Small intestine (tissue), 7 donors: ENCODE measurements around the gene NUP214. TPM values are rescaled to one million over a fixed set of nuclear protein-coding genes. Genes with fewer than 3 reads are reported as not detected.

ENCODE experiments used
- DNase-seq, 2 donors: peaks; one replicate each; pipeline versions ENCODE4 v3.0.0 to v3.0.0-alpha.2; 2013
- FAIRE-seq: peaks from 2 replicates; lab custom pipeline; 2012; peaks lifted over from hg19 to GRCh38; lab: Jason Lieb, UNC
- H3K27ac ChIP-seq, 3 donors: one replicate each; pipeline ENCODE4 v1.5.1; 2013; ENCODE audit warnings: low read length in 2 of 3, mild to moderate bottlenecking in 2 of 3, control low read depth in 1 of 3, inconsistent platforms in 1 of 3, low read depth in 1 of 3, moderate library complexity in 1 of 3
- H3K27me3 ChIP-seq, 3 donors: one replicate each; pipeline ENCODE4 v1.6.1; 2013; ENCODE audit warnings: low read length in 3 of 3, inconsistent platforms in 1 of 3; ENCODE audit not compliant: control insufficient read depth in 3 of 3, insufficient read depth in 3 of 3
- H3K36me3 ChIP-seq, 3 donors: one replicate each; pipeline ENCODE4 v1.6.1; 2013; ENCODE audit warnings: low read length in 3 of 3, inconsistent platforms in 1 of 3, low read depth in 1 of 3, mild to moderate bottlenecking in 1 of 3, moderate library complexity in 1 of 3; ENCODE audit not compliant: control insufficient read depth in 3 of 3, insufficient read depth in 2 of 3
- H3K4me1 ChIP-seq, 3 donors: one replicate each; pipeline ENCODE4 v1.6.1; 2013; ENCODE audit warnings: low read length in 2 of 3, inconsistent platforms in 1 of 3, low read depth in 1 of 3, mild to moderate bottlenecking in 1 of 3, moderate library complexity in 1 of 3; ENCODE audit not compliant: control insufficient read depth in 3 of 3, insufficient read depth in 2 of 3
- H3K4me3 ChIP-seq, 3 donors: one replicate each; pipeline ENCODE4 v1.5.1; 2013; ENCODE audit warnings: low read length in 3 of 3, control low read depth in 1 of 3, inconsistent platforms in 1 of 3, low read depth in 1 of 3, mild to moderate bottlenecking in 1 of 3, moderate library complexity in 1 of 3
- H3K9me3 ChIP-seq, 2 donors: one replicate each; pipeline ENCODE4 v1.6.1; 2013; ENCODE audit warnings: low read depth in 1 of 2, low read length in 1 of 2; ENCODE audit not compliant: control insufficient read depth in 2 of 2, insufficient read depth in 1 of 2
- WGBS, 3 donors: extraction: QIAGEN DNeasy Blood & Tissue Kit; methylation state at CpG; one replicate each; pipeline ENCODE4 v1.1.7; 2013; 5-methylcytosine and 5-hydroxymethylcytosine counted together
- polyA plus RNA-seq, 4 donors: library from polyadenylated mRNA; stranded (reverse) in 3 of 4; unstranded in 1 of 4; fragments of 200-250 nt in 3 of 4; fragments of 120-200 nt in 1 of 4; gene quantifications; one replicate each; pipeline versions ENCODE4 v1.2.1 to v1.2.3, GENCODE V29; 2013
- donor health status: healthy with polysubstance abuse.
- donor health status: control.
- donor health status: control.
- donor health status: Bipolar disorder and iron deficiency.
- donor health status: healthy.

The NUP214 gene
- polyA plus RNA-seq, 4 donors, result 16.7 to 49.7 (median 37.3) TPM

GRCh38 chr9:131282688-131283422 is 157.5 kb downstream of the NUP214 start:
- Histone ChIP-seq H3K36me3 (no peaks in the 10 kb centered on the region), H3K4me3 (no peak overlapping the region), H3K27me3 (peaks cover 0 to 49% (median 8%) of the 10 kb centered on the region in 3 donors), H3K27ac (no peak overlapping the region), H3K9me3 (no peaks in the 10 kb centered on the region), H3K4me1 (peaks cover 0 to 2% (median 0%) of the 10 kb centered on the region in 3 donors)
- DNase-seq (no peak), FAIRE-seq (no peak)
- 4 to 10% (median 5%) methylated on average over 52 to 61 of the region's 61 CpGs for WGBS, 3 donors

Other genes starting within 250 kb of the NUP214 start
- under 1 TPM in 2 of 4 donors, not detected in 2; 0.12 to 0.37 TPM for gene QRFP, start 228.8 kb upstream of the NUP214 start, polyA plus RNA-seq
- gene FIBCD1, start 186.3 kb upstream of the NUP214 start, polyA plus RNA-seq, result 1 to 10 TPM in 1 of 4 donors, under 1 TPM in 1, not detected in 2; 0.35 to 1.5 TPM
- under 1 TPM in 2 of 4 donors, not detected in 2; 0.25 to 0.44 TPM for gene LAMC3, start 116.4 kb upstream of the NUP214 start, polyA plus RNA-seq
- 1 to 10 TPM in 3 of 4 donors, under 1 TPM in 1; 0.45 to 9.3 (median 4.4) TPM for gene AIF1L, start 29.1 kb upstream of the NUP214 start, polyA plus RNA-seq
- 1 to 10 TPM in 3 of 4 donors, under 1 TPM in 1; 0.89 to 3.2 (median 2.0) TPM for gene FAM78A, start 150.9 kb downstream of the NUP214 start, polyA plus RNA-seq
- 1 to 10 TPM in 1 of 4 donors, under 1 TPM in 2, not detected in 1; 0.34 to 1.9 (median 0.54) TPM for gene PLPP7, start 164.1 kb downstream of the NUP214 start, polyA plus RNA-seq